Smooth muscle cell (in vitro differentiated cells): ENCODE measurements around the gene KCNC1. TPM values are rescaled to one million over a fixed set of nuclear protein-coding genes. Genes with fewer than 3 reads are reported as not detected.

ENCODE experiments used
- DNase-seq: peaks from one replicate; lab custom pipeline; 2025; ENCODE audit not compliant: unreplicated experiment; lab: John Stamatoyannopoulos, UW
- H2AFZ ChIP-seq: fragments of 200-600 bp; sonication (generic); 2 replicates; pipeline ENCODE4 v1.6.0; 2016; ENCODE audit warnings: antibody characterized with exemption, low read depth, mild to moderate bottlenecking
- H3F3A ChIP-seq: fragments of 200-600 bp; sonication (generic); 2 replicates; pipeline ENCODE4 v1.6.0; 2017; ENCODE audit warnings: antibody characterized with exemption, low read depth
- H3K27ac ChIP-seq: fragments of 200-600 bp; sonication (generic); 2 replicates; pipeline ENCODE4 v1.5.1; 2016; ENCODE audit warnings: low read depth, mild to moderate bottlenecking
- H3K27me3 ChIP-seq: fragments of 200-600 bp; sonication (generic); 2 replicates; pipeline ENCODE4 v1.6.1; 2016; ENCODE audit warnings: low read depth, mild to moderate bottlenecking
- H3K36me3 ChIP-seq: fragments of 200-600 bp; sonication (generic); 2 replicates; pipeline ENCODE4 v1.5.1; 2016; ENCODE audit warnings: low read depth
- H3K4me1 ChIP-seq: fragments of 200-600 bp; sonication (generic); 2 replicates; pipeline ENCODE4 v1.5.1; 2016; ENCODE audit warnings: low read depth
- H3K4me2 ChIP-seq: fragments of 200-600 bp; sonication (generic); 2 replicates; pipeline ENCODE4 v1.6.0; 2016; ENCODE audit warnings: mild to moderate bottlenecking
- H3K4me3 ChIP-seq: fragments of 200-600 bp; sonication (generic); 2 replicates; pipeline ENCODE4 v1.5.1; 2016; ENCODE audit warnings: mild to moderate bottlenecking
- H3K79me2 ChIP-seq: fragments of 200-600 bp; sonication (generic); 2 replicates; pipeline ENCODE4 v1.6.0; 2016; ENCODE audit warnings: low read depth, mild to moderate bottlenecking
- H3K9ac ChIP-seq: fragments of 200-600 bp; sonication (generic); 2 replicates; pipeline ENCODE4 v1.6.0; 2016; ENCODE audit warnings: low read depth
- H3K9me3 ChIP-seq: fragments of 200-600 bp; sonication (generic); replicated peaks from 2 replicates; pipeline ENCODE4 v1.5.1; 2016; ENCODE audit warnings: low read depth
- H4K20me1 ChIP-seq: fragments of 200-600 bp; sonication (generic); 2 replicates; pipeline ENCODE4 v1.6.0; 2016; ENCODE audit warnings: low read depth
- CTCF ChIP-seq: fragments of 200-600 bp; sonication (generic); IDR thresholded peaks from 2 replicates; pipeline ENCODE4 v1.5.1; 2017; ENCODE audit warnings: borderline replicate concordance, mild to moderate bottlenecking, antibody characterized with exemption; ENCODE audit not compliant: insufficient read depth, poor library complexity, severe bottlenecking
- WGBS: methylation state at CpG from one replicate; pipeline ENCODE4 v1.1.7; 2016; ENCODE audit warnings: low lambda C conversion rate; 5-methylcytosine and 5-hydroxymethylcytosine counted together
- polyA plus RNA-seq: library from polyadenylated mRNA; unstranded; fragments of >200 nt; fragmentation: Nextera tagmentation; extraction: Ambion mirVana; gene quantifications from 2 replicates; pipeline ENCODE4 v1.2.1, GENCODE V29; 2016
- total RNA-seq: library from RNA; depleted of rRNA; stranded (reverse); fragments of >200 nt; gene quantifications from 2 replicates; pipeline ENCODE4 v1.2.3, GENCODE V29; 2014

KCNC1 gene
- total and polyA plus RNA-seq, 2 experiments from 2014 or later = not detected

- Histone ChIP-seq H3K79me2 (no peaks in the 10 kb centered on the region), H3K9ac (no peak overlapping the region), H3K4me2 (no peak overlapping the region), H2AFZ (no peak overlapping the region), H3F3A (no peaks in the 10 kb centered on the region), H3K36me3 (no peaks in the 10 kb centered on the region), H3K4me1 (no peaks in the 10 kb centered on the region), H3K27ac (peak overlapping the region; percentile 12), H3K4me3 (no peak overlapping the region), H3K9me3 (no peaks in the 10 kb centered on the region), H4K20me1 (no peaks in the 10 kb centered on the region), H3K27me3 (no peaks in the 10 kb centered on the region)
- no peak for TF ChIP-seq CTCF
- 65% methylated on average over 4 of the region's 4 CpGs for WGBS
- DNase-seq = no peak
Measured at GRCh38 chr11:17821648-17822400, 87.2 kb downstream of the KCNC1 start.

GRCh38 chr11:17822401-17822781 is 87.8 kb downstream of the KCNC1 start:
- TF ChIP-seq CTCF = no peak
- DNase-seq = no peak
- WGBS = 78% methylated on average over 5 of the region's 5 CpGs
- H3K9me3 ChIP-seq = no peaks in the 10 kb centered on the region
- no peak overlapping the region for H3K4me2 ChIP-seq
- H3K36me3 ChIP-seq = no peaks in the 10 kb centered on the region
- H3K27me3 ChIP-seq = no peaks in the 10 kb centered on the region
- no peaks in the 10 kb centered on the region for H4K20me1 ChIP-seq
- no peaks in the 10 kb centered on the region for H3F3A ChIP-seq
- no peak overlapping the region for H2AFZ ChIP-seq
- no peak overlapping the region for H3K4me3 ChIP-seq
- no peak overlapping the region for H3K27ac ChIP-seq
- no peak overlapping the region for H3K9ac ChIP-seq
- H3K79me2 ChIP-seq = no peaks in the 10 kb centered on the region
- no peaks in the 10 kb centered on the region for H3K4me1 ChIP-seq

- Histone ChIP-seq H4K20me1 (no peaks in the 10 kb centered on the region), H3F3A (no peaks in the 10 kb centered on the region), H3K4me2 (no peak overlapping the region), H3K27me3 (no peaks in the 10 kb centered on the region), H3K4me3 (no peak overlapping the region), H3K27ac (no peak overlapping the region), H3K79me2 (no peaks in the 10 kb centered on the region), H3K9me3 (no peaks in the 10 kb centered on the region), H3K36me3 (no peaks in the 10 kb centered on the region), H2AFZ (no peak overlapping the region), H3K4me1 (no peaks in the 10 kb centered on the region), H3K9ac (no peak overlapping the region)
- WGBS = 81% methylated on average over 5 of the region's 5 CpGs
- TF ChIP-seq CTCF = no peak
- DNase-seq = no peak
Measured at GRCh38 chr11:17827006-17827405, 92.4 kb downstream of the KCNC1 start.

- no peaks in the 10 kb centered on the region for H3K9me3 ChIP-seq
- no peak for TF ChIP-seq CTCF
- no peaks in the 10 kb centered on the region for H3F3A ChIP-seq
- no peaks in the 10 kb centered on the region for H3K79me2 ChIP-seq
- H3K36me3 ChIP-seq = no peaks in the 10 kb centered on the region
- no peaks in the 10 kb centered on the region for H3K27me3 ChIP-seq
- no peaks in the 10 kb centered on the region for H3K4me1 ChIP-seq
- H3K9ac ChIP-seq = no peak overlapping the region
- no peaks in the 10 kb centered on the region for H4K20me1 ChIP-seq
- WGBS = 91% methylated on average over 9 of the region's 9 CpGs
- DNase-seq = no peak
- no peak overlapping the region for H3K4me3 ChIP-seq
- H2AFZ ChIP-seq = no peak overlapping the region
- no peak overlapping the region for H3K27ac ChIP-seq
- no peak overlapping the region for H3K4me2 ChIP-seq
Measured at GRCh38 chr11:17828311-17828751, 93.8 kb downstream of the KCNC1 start.
